Right ventricle myocardium inferior (tissue), 1 donor: ENCODE results near the gene ATL2. TPM values are rescaled to one million over a fixed set of nuclear protein-coding genes. Genes with fewer than 3 reads are reported as not detected.
"Not testable (repeated sequence)": the region's sequence is repeated elsewhere in the genome, so short reads cannot be mapped to it uniquely, and the experiment has no call there.

ENCODE experiments used
- ATAC-seq: fragments of 200-7000 bp; cut with Tn5 transposase; one replicate; pipeline ENCODE4 v1.9.1; 2020; ENCODE audit warnings: mild to moderate bottlenecking, moderate library complexity
- DNase-seq: peaks from one replicate; pipeline ENCODE4 v3.0.0; 2021; ENCODE audit errors: missing footprints
- intact Hi-C: fragments of 100-400 bp; cut with DNase I; formaldehyde crosslinking; loops from one replicate; pipeline ENCODE4 v1.11.0; 2022
- long read RNA-seq: library from polyadenylated mRNA; unstranded; transcript quantifications from one replicate; pipeline ENCODE4 v2.0.0, GENCODE V29; 2021
- total RNA-seq: library from RNA; stranded (reverse); fragmentation: NEBNext Ultra II Directional; extraction: Animal tissue kit (Norgen Biotek cat#: 25700); gene quantifications from one replicate; pipeline ENCODE4 v1.2.1, GENCODE V29; 2021
- donor health status: DM: no; HTN: yes; CAD: no; lungs with severe emphysema.

ATL2 gene
- total RNA-seq, result 31.7 TPM
- long read RNA-seq, partial matches to known transcripts, result 3 of 6 reads
- long read RNA-seq, other reads (novel, unspliced or antisense), result 0 of 6 reads

DNA sequence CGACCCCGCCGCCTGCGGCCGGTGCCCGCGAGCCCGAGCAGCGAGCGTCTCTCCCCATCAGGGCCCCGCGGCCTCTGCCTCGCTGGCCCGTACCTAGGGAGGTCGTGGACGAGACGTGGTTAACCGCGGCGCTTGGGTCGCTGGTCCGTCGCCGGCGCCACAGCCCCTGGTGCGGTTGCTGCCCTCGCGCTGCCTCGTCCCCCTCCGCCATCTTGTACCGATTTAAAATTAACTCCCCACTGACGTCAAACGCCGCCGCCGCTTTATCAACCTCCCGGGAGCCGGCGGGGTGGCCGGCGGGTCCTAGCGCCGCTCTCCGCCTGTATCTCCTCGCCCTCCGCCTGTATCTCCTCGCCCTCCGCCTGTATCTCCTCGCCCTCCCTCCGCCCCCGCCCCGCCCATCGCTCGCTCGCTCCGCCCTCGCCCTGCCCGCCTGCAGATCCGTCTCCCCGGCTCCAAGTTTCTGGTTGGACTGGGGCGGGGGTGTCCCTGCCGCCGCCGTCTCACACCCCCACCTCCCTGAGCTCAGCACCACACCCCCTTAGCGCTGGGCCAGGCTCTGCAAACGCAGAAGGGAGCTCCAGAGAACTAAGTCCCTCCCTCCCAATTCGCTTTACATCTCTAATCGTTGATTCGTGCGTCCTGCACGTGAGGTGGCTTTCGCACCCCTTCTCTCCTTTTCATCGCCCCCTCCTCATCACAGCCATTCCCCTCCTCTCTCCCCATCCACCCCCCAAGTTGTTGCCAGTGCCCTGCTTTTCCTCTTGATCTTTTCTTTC, at the start of gene ATL2:
ATL2 (minus strand) TSS at position 224 of the 779 bp plus-strand sequence; CDS start at position 211, 13 bp downstream.
- intact Hi-C loops, result loop anchor here (2.0 to 10.0 kb wide), 5 partner anchors 60 to 452 kb away; partner anchors contain the start of genes RMDN2 and SRSF7
- peak; percentile 95 for ATAC-seq

GRCh38 chr2:38423763-38424162, 46.7 kb upstream of the ATL2 start:
- ATAC-seq, result no peak
- intact Hi-C loops, result no loop called here
- DNase-seq, result no peak

More for the DNA sequence above, at the start of gene ATL2:
- DNase-seq, result peak; percentile 99

GRCh38 chr2:38421274-38422056, 44.4 kb upstream of the ATL2 start:
- intact Hi-C loops, result no loop called here
- no peak for DNase-seq
- no peak for ATAC-seq

GRCh38 chr2:38419499-38419898, 42.4 kb upstream of the ATL2 start:
- no peak for DNase-seq
- no peak for ATAC-seq
- intact Hi-C loops, result no loop called here

GRCh38 chr2:38418735-38419134, 41.7 kb upstream of the ATL2 start:
- intact Hi-C loops, result no loop called here
- DNase-seq (no peak), ATAC-seq (no peak)

DNA sequence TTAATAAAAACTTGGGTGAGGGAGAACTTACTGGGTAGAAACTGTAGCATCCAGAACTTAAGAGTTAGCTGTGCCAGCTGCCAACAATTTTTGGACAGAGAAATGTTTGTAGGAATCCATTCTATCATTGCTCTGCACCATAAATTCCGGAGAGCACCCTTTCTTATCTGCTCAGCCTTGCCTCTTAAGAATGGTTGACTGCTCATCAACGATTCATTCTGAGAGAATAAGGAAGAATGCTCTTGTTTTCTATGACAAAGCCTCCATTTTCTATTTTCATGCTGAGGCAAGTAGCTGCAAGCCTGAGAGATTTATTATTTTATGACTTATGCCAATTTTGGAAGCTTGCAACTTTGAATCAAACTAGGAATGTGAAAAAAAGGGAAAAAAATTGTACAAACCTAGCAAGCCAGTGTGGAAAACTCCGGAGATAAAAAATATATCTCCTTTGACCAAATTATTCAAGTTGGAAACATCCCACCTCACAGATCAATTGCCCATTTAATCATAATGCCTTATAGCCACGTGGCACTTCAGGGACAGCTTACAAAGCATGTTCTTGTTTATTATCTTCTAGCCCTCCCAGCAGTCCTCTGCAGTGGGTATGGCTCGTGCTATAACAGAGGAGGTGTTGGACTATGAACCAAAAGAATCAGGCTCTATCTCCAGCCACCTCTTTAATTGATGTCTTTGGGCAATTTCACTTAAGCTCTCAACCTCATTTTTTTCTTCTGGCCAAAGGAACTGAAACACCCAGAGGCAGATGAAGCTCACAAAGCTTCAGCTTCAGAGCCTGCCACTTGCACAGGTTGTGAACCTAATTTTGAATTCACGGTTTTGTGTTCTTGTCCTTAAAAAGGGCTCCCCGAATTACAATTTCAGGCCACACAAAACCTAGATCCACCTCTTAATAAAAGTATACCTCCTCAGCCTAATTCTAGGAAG, 40.9 kb upstream of the ATL2 start:
- no peak for DNase-seq
- no peak for ATAC-seq

GRCh38 chr2:38416296-38417036, 39.4 kb upstream of the ATL2 start:
- intact Hi-C loops, result no loop called here
- no peak for ATAC-seq
- no peak for DNase-seq

More for the DNA sequence above, 40.9 kb upstream of the ATL2 start:
- intact Hi-C loops, result no loop called here

DNA sequence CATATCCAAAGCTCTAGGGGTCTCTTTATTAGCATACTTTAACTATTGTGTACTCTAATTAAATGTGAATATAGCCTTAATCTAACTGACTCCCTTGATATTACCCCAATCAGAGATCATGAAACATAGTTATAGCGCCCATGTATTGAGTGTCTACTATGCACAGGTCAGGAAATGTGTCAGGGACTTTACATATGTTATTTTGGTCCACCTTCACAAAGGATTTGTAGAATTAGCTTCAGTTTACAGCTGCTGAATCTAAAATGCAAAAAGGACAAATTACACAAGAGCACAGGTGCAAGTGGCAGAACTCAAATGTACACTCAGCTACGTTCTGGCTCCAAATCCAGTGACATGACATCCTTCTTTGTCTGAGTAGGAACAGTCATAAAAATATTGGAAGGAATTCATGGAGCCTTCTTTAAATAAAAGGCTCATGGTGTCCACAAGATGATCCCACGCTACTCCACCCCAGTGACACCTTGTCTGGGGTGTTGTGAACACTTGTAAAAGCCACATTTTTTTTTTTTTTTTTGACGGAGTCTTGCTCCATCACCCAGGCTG, 38.7 kb upstream of the ATL2 start:
- DNase-seq (no peak), ATAC-seq (no peak)
- intact Hi-C loops, result no loop called here

DNA sequence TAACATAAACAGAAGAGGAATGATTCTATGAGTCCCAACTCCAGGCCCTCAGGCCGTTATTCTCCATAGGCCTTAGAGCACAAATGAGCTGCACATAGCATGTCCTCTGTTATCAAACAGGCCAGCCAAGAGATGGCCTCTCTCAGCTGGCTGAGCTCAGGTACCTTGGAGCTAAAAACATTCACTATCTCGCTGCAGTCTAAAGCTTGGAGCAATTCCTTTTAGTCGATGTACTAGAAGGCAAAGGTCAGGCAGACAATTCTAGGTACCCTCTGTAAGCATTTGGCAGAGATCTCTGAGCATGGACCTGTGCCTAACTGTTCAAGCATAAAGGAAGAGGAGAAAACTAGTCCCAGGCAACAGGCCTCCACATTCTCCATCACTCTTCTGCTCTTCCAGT, 38.0 kb upstream of the ATL2 start:
- DNase-seq (no peak), ATAC-seq (no peak)
- intact Hi-C loops, result no loop called here

DNA sequence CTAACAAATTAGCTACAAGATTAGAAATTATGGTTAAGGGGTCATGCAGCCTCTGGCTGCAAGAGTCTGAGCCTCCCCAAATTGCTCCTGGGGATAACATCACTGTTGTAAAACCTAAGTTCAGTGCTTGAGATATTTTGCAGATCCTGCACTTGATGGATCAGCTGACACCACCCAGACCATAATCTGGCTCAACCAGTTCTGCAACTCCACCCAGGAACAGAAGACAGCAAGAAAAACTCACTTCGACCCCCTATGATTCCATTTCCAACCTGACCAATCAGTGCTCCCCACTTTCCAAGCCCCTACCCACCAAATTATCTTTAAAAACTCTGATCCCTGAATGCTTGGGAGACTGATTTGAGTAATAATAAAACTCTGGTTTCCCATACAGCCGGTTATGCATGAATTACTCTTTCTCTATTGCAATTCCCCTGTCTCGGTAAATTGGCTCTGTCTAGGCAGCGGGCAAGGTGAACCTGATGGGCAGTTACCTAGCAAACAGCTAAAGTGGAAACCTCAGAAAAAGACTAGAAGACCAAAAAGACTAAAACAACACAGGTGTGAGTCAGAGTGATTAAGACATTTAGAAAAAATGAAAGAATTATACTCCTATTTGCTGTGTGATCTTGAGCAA, 35.3 kb upstream of the ATL2 start:
- ATAC-seq, DNase-seq, intact Hi-C loops: not testable (repeated sequence)

DNA sequence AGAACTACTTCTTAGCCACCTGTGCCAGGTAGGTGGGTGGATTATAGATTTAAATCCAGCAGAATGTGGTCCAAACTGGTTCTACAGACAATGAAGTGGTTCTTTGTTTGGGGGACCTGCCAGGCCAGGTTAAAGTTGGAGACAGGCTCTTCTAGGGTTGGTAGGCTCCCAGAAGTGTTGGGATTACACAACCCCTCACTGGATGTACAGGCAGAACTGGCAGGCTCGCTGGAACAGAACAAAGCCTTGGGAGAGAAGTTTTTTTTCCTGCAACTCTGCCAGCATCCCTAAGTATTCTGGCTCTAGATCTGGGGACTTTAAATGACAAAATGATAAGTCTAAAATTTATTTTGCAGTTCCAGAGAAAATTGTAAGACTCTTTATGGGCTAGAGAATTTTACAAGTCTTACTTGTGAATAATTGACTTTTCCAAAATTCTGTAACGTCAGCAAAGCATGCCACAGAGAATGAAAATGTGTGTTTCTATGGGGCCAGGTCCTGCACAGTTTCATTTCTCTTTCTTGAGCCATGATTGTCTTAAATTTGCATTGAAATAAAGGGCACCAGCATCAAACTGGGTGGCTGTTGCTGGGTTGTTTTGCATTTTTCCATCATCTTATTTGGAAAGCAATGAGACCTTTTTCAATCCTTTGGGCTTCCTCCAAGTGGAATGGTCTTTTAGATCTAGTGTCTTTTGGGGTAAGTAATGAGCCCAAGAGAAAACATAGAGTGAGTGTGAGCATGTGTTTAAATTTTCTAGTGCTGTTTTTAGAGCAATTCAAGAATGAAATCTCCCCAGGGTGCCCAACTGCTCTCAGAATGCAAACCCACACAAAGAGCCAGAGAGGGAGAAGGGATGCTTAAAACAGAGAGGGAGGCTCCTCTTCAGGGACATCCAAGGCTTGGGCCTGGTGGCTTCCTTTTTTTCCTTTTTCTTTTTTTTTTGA, 32.4 kb upstream of the ATL2 start:
- no peak for DNase-seq
- ATAC-seq, result peak; percentile 73
- intact Hi-C loops, result no loop called here

- ATAC-seq, result peak; percentile 82
- intact Hi-C loops, result no loop called here
- DNase-seq, result no peak
Measured at GRCh38 chr2:38407111-38407682, 30.1 kb upstream of the ATL2 start.

- DNase-seq, result no peak
- ATAC-seq, result peak; percentile 14
- intact Hi-C loops, result no loop called here
Measured at GRCh38 chr2:38406597-38407110, 29.6 kb upstream of the ATL2 start.

GRCh38 chr2:38405917-38406596, 29.0 kb upstream of the ATL2 start:
- no peak for DNase-seq
- ATAC-seq, result no peak
- intact Hi-C loops, result no loop called here

GRCh38 chr2:38400513-38400912, 23.4 kb upstream of the ATL2 start:
- DNase-seq, result no peak
- ATAC-seq, result no peak
- intact Hi-C loops, result no loop called here
